NCI-H2081 treated with DMSO at 0.1 percent for 48 hours (cell line): ENCODE results near the gene NBAS.
"Not testable (repeated sequence)": the region's sequence is repeated elsewhere in the genome, so short reads cannot be mapped to it uniquely, and the experiment has no call there.

Source experiments
- DNase-seq: peaks from one replicate; lab custom pipeline; 2025; lab: John Stamatoyannopoulos, UW

NBAS gene

GRCh38 chr2:15527074-15527739 is 33.9 kb downstream of the NBAS start:
- no peak for DNase-seq

- DNase-seq: no peak
Observed at GRCh38 chr2:15521641-15522181, 39.4 kb downstream of the NBAS start.

- DNase-seq: no peak
Observed at GRCh38 chr2:15520346-15520745, 40.8 kb downstream of the NBAS start.

DNA sequence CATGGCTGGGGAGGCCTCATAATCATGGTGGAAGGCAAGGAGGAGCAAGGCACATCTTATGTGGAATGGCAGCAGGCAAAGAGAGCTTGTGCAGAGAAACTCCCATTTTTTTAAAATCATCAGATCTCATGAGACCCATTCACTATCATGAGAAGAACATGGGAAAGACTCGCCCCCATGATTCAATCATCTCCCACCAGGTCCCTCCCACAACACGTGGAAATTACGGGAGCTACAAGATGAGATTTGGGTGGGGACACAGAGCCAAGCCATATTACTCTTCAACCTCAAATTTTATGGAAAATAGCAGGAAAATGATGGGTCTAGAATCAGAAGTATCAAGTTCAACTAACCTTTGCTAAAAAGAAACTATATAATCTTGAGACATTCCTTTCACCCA is 42.4 kb downstream of the NBAS start:
- DNase-seq: not testable (repeated sequence)

- DNase-seq: no peak
Observed at GRCh38 chr2:15517793-15518192, 43.3 kb downstream of the NBAS start.

- no peak for DNase-seq
Observed at GRCh38 chr2:15511686-15512085, 49.4 kb downstream of the NBAS start.

GRCh38 chr2:15510552-15510951 is 50.6 kb downstream of the NBAS start:
- DNase-seq: no peak

DNA sequence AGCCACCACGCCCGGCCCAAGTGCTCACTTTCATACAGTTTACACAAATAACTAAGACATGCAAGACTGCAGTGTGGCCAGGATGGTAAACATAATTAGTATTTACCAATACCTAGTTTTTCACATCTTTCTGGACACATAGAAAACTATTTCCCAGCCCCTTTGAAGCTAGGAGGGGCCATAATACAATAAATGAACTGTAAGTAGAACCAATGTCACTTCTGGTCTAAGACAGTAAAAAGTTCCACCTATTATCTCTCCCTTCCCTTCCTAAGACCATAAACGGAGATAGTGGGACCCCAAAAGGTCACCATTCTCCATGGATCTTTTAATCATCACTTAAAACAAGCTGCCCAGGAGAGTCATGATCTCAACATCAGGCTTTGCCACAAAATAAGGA is 51.0 kb downstream of the NBAS start:
- DNase-seq: no peak

DNA sequence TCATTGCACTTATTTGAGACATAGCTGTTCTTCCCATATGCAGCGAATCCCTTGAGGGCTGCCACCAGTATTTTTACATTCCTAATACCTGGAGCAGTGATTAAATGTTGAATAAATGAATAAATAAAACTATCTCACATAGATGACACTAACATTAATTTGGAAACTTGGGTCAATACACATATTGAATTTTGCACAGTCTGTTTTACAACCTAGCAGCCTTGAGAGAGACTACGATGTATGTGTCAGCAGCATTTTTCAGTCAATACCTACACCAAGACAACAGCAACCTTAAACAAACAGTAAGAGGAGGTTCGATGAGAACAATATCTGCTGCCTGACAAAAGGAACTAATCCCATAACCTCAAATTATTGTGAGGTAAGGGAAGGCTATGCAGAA is 53.4 kb downstream of the NBAS start:
- no peak for DNase-seq

GRCh38 chr2:15507061-15507460 is 54.1 kb downstream of the NBAS start:
- no peak for DNase-seq

DNA sequence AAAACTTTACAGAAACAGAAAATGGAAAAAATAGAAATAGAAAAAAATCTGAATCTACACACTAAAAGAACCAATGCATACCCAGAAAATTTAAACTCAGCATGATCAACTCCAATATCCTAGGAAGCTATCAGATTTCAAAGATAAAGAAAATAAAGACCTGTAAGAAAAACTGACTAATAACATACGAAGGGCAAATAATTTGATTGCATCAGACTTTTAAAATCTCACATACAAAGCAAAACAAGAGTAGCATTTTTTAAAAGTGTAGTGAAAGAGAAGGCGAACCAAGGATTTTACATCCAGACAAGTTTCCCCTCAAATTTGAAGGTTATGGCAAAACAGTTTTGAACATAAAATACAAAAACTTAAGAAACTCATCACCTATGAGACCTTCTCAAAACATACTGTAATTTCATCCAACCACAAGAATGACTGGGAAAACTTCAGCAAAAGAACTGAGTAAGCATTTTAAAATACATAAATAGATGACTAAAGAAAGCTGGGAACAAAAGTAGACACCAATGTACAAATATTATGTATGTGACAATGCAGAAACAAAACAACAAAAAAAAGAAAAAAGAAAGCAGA is 54.8 kb downstream of the NBAS start:
- no peak for DNase-seq

DNA sequence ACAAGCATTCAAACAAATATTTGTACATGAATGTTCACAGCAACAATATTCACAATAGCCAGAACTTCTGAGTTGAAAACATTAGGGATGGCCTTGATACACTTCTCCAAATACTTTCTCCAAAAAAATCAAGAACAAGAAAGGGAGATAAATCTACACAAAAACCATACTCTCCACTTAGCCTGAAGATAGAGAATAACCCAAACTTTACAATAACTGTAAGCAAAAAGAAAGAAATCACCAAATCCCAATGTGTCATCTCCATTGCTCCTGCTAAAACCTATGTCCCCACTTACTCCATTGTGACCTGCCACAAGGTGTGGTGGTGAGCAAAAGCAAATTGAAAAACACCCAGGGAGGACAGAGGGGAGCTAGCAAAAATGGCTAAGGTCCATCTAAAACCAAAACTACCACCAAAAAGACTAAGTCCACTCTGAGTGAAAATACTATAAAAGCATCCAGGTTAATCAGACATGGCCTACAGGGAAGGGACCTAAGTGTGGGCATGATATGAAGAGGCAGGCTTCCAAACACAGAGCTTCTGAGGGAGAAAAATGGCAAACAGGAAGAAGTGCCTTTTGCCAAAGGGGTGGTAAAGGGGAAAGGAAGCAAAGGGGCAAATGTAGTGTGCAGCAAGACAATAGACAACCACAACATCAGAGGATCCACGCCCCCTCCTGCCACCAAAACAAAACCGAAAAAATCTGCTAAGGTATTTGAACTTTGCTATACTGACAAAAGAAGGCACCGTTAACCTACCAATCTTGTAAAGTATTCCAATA is 56.1 kb downstream of the NBAS start:
- DNase-seq: no peak

DNA sequence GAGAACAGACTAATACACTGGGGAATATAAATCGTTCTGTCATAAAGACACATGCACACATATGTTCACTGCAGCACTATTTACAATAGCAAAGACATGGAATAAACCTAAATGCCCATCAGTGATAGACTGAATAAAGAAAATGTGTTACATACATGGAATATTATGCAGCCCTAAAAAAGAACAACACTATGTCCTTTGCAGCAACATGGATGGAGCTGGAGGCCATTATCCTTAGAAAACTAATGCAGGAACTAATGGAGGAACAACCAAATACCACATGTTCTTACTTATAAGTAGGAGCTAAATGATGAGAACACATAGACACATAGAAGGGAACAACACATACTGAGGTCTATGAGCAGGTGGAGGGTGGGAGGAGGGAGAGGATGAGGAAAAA is 61.9 kb downstream of the NBAS start:
- not testable (repeated sequence) for DNase-seq

- DNase-seq: no peak
Observed at GRCh38 chr2:15498554-15498953, 62.6 kb downstream of the NBAS start.

GRCh38 chr2:15494877-15495276 is 66.3 kb downstream of the NBAS start:
- no peak for DNase-seq

- no peak for DNase-seq
Observed at GRCh38 chr2:15492773-15493325, 68.3 kb downstream of the NBAS start.

GRCh38 chr2:15486770-15487169 is 74.4 kb downstream of the NBAS start:
- DNase-seq: no peak

GRCh38 chr2:15485949-15486348 is 75.2 kb downstream of the NBAS start:
- no peak for DNase-seq

DNA sequence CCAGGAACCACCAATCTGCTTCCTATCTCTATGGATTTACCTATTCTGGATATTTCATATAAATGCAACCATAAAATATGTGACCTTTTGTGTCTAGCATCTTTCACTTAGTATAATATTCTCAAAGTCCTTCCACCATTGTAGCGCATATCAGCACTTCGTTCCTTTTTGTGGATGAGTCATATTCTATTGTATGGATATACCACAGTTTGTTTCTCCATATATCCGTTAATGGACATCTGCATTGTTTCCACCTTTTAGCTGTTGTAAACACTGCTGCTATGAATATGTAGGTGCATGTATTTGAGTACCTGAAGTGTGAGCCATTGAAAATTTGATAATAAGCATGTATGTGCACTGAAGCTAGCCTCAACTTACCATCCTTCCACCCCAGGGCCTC is 80.1 kb downstream of the NBAS start:
- DNase-seq: no peak

GRCh38 chr2:15480552-15480951 is 80.6 kb downstream of the NBAS start:
- no peak for DNase-seq

GRCh38 chr2:15472876-15473275 is 88.3 kb downstream of the NBAS start:
- DNase-seq: no peak

- DNase-seq: no peak
Observed at GRCh38 chr2:15472133-15472532, 89.0 kb downstream of the NBAS start.

DNA sequence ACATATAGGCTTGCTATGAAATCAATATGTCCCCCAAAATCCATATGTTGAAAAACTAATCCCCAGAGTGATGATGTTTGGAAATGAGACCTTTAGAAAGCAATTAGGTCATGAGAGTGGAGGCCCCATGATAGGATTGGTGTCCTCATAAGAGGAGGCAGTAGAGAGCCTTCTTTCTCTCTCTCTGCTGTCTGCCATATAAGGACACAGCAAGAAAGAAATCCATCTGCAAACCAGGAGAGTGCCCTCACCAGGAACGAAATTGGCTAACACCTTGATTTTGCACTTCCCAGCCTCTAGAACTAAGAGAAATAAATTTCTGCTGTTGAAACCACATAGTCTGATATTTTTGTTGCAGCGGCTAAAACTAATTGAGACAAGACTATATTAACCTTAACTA is 89.5 kb downstream of the NBAS start:
- DNase-seq: no peak
